Neural cell (in vitro differentiated cells): ENCODE data around the gene SHB. TPM values are rescaled to one million over a fixed set of nuclear protein-coding genes. Genes with fewer than 3 reads are reported as not detected.

Experiments
- H2AFZ ChIP-seq: fragments of 200-600, 300-800 bp; sonication (generic), shearing (Covaris generic); 2 replicates; pipeline ENCODE4 v1.6.0; 2014; ENCODE audit warnings: low read depth, mild to moderate bottlenecking, antibody characterized with exemption, low read length, moderate library complexity
- H3F3A ChIP-seq: fragments of 200-600 bp; shearing (Covaris generic); 2 replicates; pipeline ENCODE4 v1.6.1; 2016; ENCODE audit warnings: mild to moderate bottlenecking, moderate library complexity, mixed read lengths, antibody characterized with exemption, low read length; ENCODE audit not compliant: insufficient read depth, poor library complexity, severe bottlenecking
- H3K27ac ChIP-seq: fragments of 200-600, 300-800 bp; sonication (generic), shearing (Covaris generic); 2 replicates; pipeline ENCODE4 v1.5.1; 2014; ENCODE audit warnings: mild to moderate bottlenecking, low read length, moderate library complexity
- H3K27me3 ChIP-seq: fragments of 300-800, 200-600 bp; sonication (generic), shearing (Covaris generic); 2 replicates; pipeline ENCODE4 v1.6.0; 2014; ENCODE audit warnings: mild to moderate bottlenecking, low read depth, low read length, moderate library complexity; ENCODE audit not compliant: insufficient read depth
- H3K36me3 ChIP-seq: fragments of 300-800, 200-600 bp; sonication (generic), shearing (Covaris generic); 2 replicates; pipeline ENCODE4 v1.5.1; 2014; ENCODE audit warnings: mild to moderate bottlenecking, antibody characterized with exemption, low read length, moderate library complexity; ENCODE audit not compliant: insufficient read depth
- H3K4me2 ChIP-seq: fragments of 300-800, 200-600 bp; sonication (generic), shearing (Covaris generic); 2 replicates; pipeline ENCODE4 v1.6.0; 2014; ENCODE audit warnings: mild to moderate bottlenecking, low read length
- H3K4me3 ChIP-seq: fragments of 300-800, 200-600 bp; sonication (generic), shearing (Covaris generic); 2 replicates; pipeline ENCODE4 v1.5.1; 2014; ENCODE audit warnings: mild to moderate bottlenecking, low read length, moderate library complexity
- H3K79me2 ChIP-seq: fragments of 200-600 bp; shearing (Covaris generic); replicated peaks from 2 replicates; pipeline ENCODE4 v1.6.0; 2014; ENCODE audit warnings: mild to moderate bottlenecking, low read length, moderate library complexity; ENCODE audit not compliant: insufficient read depth
- H3K9ac ChIP-seq: fragments of 300-800, 200-600 bp; sonication (generic), shearing (Covaris generic); 2 replicates; pipeline ENCODE4 v1.6.1; 2016; ENCODE audit warnings: mild to moderate bottlenecking, low read length, mixed read lengths
- H3K9me2 ChIP-seq: fragments of 200-600 bp; shearing (Covaris generic); 2 replicates; pipeline ENCODE4 v1.6.1; 2016; ENCODE audit warnings: mild to moderate bottlenecking, low read length, mixed read lengths; ENCODE audit not compliant: insufficient read depth
- H3K9me3 ChIP-seq: fragments of 200-600, 300-800 bp; sonication (generic), shearing (Covaris generic); 2 replicates; pipeline ENCODE4 v1.6.1; 2016; ENCODE audit warnings: mild to moderate bottlenecking, mixed run types, low read length, moderate library complexity, mixed read lengths
- H4K20me1 ChIP-seq: fragments of 200-600 bp; shearing (Covaris generic); 2 replicates; pipeline ENCODE4 v1.6.1; 2016; ENCODE audit warnings: mild to moderate bottlenecking, mixed run types; ENCODE audit not compliant: insufficient read depth
- CTCF ChIP-seq: fragments of 450-650 bp; IDR thresholded peaks from 2 replicates; pipeline ENCODE4 v1.5.1; 2014; ENCODE audit warnings: antibody characterized with exemption, mild to moderate bottlenecking, moderate library complexity; ENCODE audit not compliant: poor library complexity, severe bottlenecking
- EP300 ChIP-seq: fragments of 450-650 bp; conservative IDR thresholded peaks from 2 replicates; pipeline ENCODE4 v1.6.1; 2014; ENCODE audit warnings: antibody characterized with exemption, mild to moderate bottlenecking, moderate library complexity; ENCODE audit not compliant: poor library complexity, severe bottlenecking
- EZH2 ChIP-seq: fragments of 200-600, 300-800 bp; shearing (Covaris generic), sonication (generic); IDR thresholded peaks from 2 replicates; pipeline ENCODE4 v1.6.1; 2014; ENCODE audit warnings: antibody characterized with exemption, low read length, borderline replicate concordance, mild to moderate bottlenecking; ENCODE audit not compliant: insufficient read depth, poor library complexity, severe bottlenecking
- MXI1 ChIP-seq: fragments of 450-650 bp; conservative IDR thresholded peaks from 2 replicates; pipeline ENCODE4 v1.6.1; 2014; ENCODE audit warnings: antibody characterized with exemption, mild to moderate bottlenecking; ENCODE audit not compliant: poor library complexity, severe bottlenecking
- POLR2AphosphoS5 ChIP-seq: IDR thresholded peaks from 2 replicates; pipeline ENCODE4 v1.6.1; 2012
- RAD21 ChIP-seq: fragments of 450-650 bp; conservative IDR thresholded peaks from 2 replicates; pipeline ENCODE4 v1.6.1; 2014; ENCODE audit warnings: antibody characterized with exemption, mild to moderate bottlenecking, moderate library complexity
- REST ChIP-seq: IDR thresholded peaks from 2 replicates; pipeline ENCODE4 v1.6.1; 2012; ENCODE audit warnings: borderline replicate concordance
- SMC3 ChIP-seq: fragments of 450-650 bp; conservative IDR thresholded peaks from 2 replicates; pipeline ENCODE4 v1.6.1; 2014; ENCODE audit warnings: antibody characterized with exemption, mild to moderate bottlenecking, moderate library complexity; ENCODE audit not compliant: poor library complexity
- TAF1 ChIP-seq: IDR thresholded peaks from 2 replicates; pipeline ENCODE4 v1.6.1; 2012; ENCODE audit warnings: low read depth
- polyA plus RNA-seq: library from polyadenylated mRNA; depleted of rRNA; stranded (reverse); fragments of >200 nt; gene quantifications from 2 replicates; pipeline ENCODE4 v1.2.3, GENCODE V29; 2014

SHB gene
- polyA plus RNA-seq, 1 donor from 2014 or later: 17.5 TPM

- Histone ChIP-seq H3K27me3 (no peaks in the 10 kb centered on the region), H3K27ac (peak overlapping the region; percentile 11), H3K9me3 (no peaks in the 10 kb centered on the region), H3K4me2 (no peak overlapping the region), H3K36me3 (no peaks in the 10 kb centered on the region), H3F3A (no peaks in the 10 kb centered on the region), H3K79me2 (no peaks in the 10 kb centered on the region), H3K9me2 (no peaks in the 10 kb centered on the region), H4K20me1 (no peaks in the 10 kb centered on the region), H3K9ac (no peak overlapping the region), H3K4me3 (no peak overlapping the region), H2AFZ (no peak overlapping the region)
- TF ChIP-seq CTCF (no peak), TAF1 (no peak), EP300 (no peak), MXI1 (no peak), RAD21 (no peak), REST (no peak), POLR2AphosphoS5 (no peak), SMC3 (no peak), EZH2 (no peak)
Observed at GRCh38 chr9:37937366-37937765, 131.7 kb downstream of the SHB start.

GRCh38 chr9:37936965-37937364, 132.1 kb downstream of the SHB start:
- Histone ChIP-seq H3F3A (no peaks in the 10 kb centered on the region), H3K9me3 (no peaks in the 10 kb centered on the region), H3K79me2 (no peaks in the 10 kb centered on the region), H2AFZ (no peak overlapping the region), H3K4me3 (no peak overlapping the region), H3K4me2 (no peak overlapping the region), H3K27ac (peak overlapping the region; percentile 11), H3K9me2 (no peaks in the 10 kb centered on the region), H3K9ac (no peak overlapping the region), H4K20me1 (no peaks in the 10 kb centered on the region), H3K27me3 (no peaks in the 10 kb centered on the region), H3K36me3 (no peaks in the 10 kb centered on the region)
- TF ChIP-seq REST (no peak), MXI1 (no peak), SMC3 (no peak), CTCF (no peak), TAF1 (no peak), EP300 (no peak), POLR2AphosphoS5 (no peak), RAD21 (no peak), EZH2 (no peak)
